Measurements from ENCODE around the gene YES1.

Gene YES1

DNA sequence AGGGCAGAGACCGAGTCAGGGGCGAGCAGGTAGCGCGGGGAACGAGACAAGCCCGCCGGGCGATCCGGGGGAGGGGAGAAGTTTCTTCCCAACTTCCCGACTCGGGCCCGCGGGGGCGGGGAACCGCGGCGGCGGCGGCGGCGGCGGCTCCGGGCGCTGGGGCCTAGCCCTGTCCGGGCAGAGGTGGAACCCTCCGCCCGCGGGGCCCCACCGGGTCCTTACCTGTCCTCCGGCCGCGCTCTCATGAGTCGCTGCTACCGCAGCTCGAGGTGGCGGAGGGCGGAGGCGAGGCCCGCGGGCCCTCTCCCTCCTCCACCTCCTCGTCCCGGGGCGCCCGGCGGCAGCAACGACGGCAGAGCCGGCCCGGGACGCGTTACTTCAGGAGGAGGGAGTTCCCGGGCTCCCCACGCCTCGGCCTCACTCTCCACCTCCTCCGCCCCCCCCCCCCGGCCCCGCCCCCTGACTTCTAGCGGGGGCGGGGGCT lies at the start of gene YES1:
Gene YES1, minus strand, starts transcription at position 351 of the 484 bp plus-strand sequence. CDS start 55,415 bp downstream, outside the sequence.
- DNase-seq: no peak

DNA sequence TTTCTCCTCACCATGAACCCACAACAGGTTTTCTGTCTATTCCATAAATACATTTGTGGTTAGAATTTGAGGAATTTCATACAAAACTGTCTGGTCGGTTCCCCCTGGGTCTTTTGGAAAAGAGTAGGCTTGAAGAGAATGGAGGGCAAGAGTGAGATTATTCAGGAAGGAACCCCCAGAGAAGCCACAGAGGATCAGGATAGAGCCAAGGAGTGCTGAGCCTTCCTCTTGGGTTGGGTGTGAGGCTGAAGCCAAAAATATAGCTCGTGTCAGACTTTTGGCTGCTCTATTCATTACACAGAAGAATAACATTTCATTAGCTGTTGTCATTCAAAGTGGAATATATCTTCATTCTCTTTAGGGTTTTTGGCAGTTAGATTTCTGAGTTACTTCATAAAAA lies 45.9 kb upstream of the YES1 start:
- DNase-seq: no peak

DNA sequence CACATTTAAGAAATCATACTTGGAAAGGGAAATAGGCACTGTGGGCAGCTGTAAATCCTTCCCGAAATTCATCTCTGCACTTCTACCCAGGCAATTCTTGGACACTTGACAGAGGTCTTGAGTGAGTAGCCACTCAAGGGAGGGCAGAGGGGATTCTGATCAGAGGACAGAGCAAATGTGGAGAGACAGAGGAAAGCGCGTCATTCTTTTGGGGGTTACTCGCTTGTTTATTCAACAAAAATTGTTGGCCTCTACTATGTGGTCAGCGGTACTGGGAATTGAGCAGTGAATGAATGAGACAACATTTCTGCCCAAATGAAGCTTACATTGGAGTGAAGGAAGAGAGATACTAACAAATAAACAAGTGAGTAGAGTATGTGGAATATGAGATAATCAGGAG lies 41.4 kb upstream of the YES1 start:
- DNase-seq: no peak

DNA sequence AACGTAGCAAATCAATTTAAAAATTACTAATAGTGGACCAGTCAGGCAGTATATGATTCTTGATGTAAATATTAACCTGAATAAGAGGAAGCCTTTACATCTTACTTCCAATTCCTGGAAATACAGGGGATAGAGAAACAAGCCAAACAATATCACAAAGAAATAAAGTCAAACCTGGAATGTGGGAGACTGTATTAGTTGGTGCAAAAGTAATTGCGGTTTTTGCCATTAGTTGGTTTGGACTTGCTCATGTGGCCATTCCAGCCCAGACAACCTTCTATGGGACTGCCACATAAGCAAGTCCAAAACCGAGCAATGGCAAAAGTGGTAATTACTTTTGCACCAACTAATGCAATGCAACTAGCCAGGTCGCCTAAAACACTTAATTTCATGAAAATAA lies 38.9 kb upstream of the YES1 start:
- DNase-seq: no peak

DNA sequence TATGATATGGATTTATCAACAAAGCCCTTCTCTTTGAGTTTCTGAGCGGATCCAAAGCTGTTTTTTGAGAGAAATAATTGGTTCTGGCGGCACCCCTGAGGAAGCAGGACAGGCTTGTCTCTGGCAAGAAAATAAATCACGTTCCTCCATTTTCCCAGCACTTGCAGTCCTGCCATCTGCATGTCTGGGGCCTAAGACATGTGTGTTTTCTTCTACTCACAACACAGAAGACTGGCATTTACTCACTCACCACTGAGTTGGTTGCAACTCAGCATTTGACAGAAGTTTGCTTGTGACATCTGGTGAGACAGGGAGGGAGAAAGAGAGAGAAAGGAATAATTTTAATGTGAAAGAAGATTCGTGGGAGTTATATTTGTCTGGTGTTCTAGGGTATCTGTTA lies 37.0 kb upstream of the YES1 start:
- DNase-seq: no peak

DNA sequence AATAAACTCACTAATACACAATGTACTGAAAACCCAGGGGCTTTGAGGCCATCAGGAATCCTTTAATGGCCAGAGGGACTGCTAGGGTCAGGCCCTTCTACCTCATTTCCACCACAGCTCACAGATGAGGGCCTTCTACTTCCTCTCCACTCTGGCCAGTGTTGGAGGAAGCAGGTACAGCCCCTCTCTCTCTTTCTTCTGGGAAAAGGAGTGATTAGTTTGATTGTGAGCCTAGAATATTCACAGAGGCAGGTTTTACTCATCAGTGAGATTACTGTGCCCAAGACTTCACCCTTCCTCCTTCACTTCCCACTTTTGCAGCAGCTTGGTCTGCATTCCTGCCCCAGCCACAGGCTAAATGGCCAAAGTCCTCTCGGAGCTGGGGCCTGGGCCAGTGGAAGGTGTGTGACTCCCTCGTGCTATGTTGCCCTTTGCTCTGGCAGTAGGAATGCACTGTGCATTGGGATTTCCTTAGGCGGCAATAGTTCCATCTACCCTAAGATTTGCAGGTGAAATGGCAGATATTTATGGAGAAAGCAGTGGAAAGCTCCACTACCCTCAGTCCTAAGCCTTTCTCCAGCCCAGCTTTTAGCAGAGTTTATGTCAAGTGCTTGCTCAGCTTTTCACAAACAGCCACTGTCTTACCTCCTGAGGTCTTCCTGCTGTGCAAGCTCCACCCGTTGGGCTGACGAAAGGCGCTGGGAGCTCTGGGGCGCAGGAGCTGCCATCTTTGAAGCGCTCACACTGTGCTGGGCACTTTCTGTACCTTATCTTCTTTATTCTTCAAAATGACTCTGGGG lies 36.2 kb upstream of the YES1 start:
- DNase-seq: no peak

DNA sequence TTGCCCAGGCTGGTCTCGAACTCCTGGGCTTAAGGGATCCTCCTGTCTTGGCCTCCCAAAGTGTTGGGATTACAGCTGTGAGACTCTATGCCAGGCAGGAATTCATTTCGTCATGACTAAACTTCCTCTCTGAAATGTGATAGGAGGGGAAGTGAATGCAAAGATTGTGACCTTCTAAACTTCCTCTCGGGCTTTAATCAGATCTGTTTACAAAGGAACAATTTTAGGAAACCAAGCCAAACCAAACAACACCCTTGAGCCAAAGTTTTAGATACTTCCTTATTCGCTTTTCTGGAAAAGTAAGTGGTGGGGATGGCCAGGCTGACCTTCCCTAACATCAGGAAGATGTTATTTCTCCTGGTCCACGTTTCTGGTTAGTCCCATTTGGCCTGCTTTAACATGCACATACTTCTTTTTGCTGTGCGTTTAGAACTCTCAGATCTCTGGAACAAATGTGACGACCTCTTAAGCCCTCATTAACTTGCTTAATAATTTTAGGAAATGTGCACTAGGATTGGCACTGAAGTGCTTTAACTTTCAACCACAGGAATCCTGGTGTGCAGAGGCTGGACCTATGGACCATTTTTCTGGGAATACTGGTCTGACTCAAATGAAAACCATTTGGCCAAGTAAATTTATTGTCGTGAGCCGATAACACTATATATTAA lies 33.2 kb upstream of the YES1 start:
- DNase-seq: no peak

DNA sequence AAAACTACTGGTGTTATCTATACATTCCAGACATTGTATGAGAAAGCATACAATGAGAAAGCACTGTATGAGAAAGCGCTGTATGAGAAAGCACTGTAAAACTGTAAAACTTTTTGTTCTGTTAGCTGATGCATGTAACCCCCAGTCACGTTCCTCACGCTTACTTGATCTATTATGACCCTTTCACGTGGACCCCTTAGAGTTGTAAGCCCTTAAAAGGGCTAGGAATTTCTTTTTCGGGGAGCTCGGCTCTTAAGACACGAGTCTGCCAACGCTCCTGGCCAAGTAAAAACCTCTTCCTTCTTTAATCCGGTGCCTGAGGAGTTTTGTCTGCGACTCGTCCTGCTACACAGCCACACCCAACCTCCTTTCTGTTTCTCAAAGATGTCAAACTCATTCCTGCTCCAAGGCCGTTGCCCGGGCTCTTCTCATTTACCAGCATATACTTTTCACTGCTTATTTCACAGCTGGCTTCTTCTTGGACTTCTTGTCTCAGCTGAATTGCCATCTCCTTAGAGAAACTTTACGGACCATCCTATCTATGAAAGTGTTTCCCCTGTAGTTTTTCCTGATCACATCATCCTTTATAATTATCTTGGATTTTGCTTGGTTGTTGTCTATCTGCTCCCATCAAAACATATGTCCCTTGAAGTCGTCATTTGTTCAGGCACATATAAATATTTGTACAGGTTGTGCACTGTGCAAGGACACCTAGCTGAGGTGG lies 29.8 kb upstream of the YES1 start:
- no peak for DNase-seq

DNA sequence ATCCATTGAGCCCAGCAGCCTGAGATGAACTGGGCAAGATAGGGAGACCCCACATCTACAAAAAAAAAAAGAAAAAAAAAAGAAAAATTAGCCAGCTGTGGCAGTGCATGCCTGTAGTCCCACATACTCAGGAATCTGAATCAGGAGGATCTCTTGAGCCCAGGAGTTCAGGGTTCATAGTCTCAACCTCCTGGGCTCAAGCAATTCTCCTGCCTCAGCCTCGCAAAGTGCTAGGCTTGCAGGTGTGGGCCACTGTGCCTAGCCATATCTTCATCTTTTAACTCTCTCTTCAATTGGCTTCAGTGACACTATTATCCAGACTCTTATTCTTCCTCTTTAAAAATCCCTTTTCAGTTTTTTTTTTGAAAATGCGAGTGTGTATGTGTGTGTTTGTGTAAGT lies 28.5 kb upstream of the YES1 start:
- no peak for DNase-seq

DNA sequence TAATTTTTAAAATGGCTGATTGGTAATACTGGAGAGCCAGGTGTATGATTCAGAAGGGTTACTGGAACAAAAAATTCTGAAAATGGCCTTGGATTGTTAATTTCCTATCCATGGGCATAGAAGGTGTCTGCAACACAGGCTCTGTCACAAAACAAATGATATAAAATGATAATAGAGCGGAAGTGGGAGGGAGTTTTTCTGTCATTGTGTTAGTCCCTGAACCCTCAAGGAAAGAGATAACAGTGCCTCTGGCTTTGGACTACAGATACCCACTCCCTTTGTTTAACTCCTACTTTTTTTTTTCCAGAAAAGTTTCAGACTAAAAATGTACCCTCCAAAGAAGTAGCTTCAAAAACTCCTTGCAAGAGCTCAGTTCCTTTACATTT lies 28.0 kb upstream of the YES1 start:
- DNase-seq: no peak

DNA sequence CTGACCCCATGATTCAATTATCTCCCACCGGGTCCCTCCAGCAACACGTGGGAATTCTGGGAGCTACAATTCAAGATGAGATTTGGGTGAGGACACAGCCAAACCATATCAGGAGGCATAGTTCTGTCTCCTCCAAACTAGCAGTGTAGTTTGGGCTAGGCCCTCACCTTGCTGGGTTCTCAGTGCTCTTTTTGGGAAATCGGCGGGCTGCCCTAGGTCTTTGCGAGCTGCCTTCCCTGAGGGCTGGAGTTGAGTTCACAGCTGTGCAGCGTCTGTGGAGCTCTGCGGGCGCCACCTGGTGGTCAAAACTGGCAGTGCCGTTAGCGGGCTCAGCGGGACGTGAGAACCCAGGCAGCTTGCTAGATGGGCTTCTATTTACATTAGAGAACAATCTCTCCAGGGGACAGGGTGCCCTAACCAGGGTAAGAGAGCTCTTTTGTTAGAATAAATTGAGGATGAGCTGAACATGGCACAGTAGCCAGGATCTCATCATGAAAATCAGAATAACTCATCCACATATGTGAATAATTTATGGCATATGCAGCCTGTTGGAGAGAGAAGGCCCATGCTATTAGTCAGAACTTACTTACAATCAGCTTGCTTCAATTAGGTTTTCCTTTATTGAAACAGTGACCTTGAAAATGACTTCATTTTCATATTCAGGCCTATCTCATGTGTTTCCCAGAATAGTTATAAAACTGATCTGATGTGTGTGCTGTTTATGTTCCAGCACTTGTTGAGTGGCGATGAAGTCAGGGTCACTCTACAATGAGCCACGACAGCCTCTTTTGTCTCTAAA lies 27.4 kb upstream of the YES1 start:
- peak; percentile 78 for DNase-seq

DNA sequence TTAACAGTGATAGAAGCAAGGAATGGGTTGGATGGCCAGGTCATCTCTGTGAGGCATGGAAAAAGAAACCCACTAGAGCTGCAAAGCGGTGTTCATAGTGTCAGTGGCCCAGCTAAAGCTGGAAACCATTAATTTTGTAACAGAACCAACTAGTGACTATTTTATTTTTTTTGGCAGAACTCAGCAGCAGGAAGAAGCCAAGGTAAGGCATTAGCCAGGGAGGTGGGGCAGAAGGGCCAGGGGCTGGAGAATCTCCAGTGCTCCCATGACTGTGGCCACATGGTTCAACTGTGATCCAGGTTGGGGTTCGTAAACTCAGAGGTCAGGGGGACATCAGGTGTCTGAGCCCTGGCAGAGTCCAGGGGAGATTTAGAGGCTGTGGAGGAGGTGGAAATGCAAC lies 25.9 kb upstream of the YES1 start:
- DNase-seq: no peak

DNA sequence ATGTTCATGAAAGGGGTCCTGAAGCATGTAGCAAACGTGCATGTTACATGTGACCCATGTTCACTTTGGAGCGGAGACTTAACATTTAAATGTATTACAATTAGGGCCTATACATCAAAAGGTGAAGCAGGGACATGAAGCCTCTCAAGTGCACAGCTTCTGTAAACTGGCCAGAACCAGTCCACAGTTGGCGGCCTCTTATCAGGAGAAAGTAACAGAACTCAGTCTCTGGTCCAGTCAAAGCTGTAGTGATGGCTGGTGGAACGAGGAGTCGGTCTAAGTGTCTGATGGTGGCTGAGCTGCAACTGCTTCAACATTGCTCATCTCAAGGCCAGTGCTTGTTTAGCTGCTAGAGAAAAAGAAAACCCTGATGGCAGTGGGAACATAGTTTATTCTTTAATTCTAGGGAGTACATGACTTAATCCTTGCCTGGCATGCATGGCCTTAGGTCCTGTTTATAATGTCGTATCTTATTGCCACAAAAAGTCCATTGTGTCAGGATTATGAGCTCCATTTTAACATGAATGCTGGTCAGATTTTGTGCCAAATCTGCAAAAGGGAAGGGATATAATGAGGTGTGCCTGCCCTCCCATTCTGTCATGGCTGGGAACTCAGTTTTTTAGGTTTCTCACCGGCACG lies 22.2 kb upstream of the YES1 start:
- DNase-seq: no peak

DNA sequence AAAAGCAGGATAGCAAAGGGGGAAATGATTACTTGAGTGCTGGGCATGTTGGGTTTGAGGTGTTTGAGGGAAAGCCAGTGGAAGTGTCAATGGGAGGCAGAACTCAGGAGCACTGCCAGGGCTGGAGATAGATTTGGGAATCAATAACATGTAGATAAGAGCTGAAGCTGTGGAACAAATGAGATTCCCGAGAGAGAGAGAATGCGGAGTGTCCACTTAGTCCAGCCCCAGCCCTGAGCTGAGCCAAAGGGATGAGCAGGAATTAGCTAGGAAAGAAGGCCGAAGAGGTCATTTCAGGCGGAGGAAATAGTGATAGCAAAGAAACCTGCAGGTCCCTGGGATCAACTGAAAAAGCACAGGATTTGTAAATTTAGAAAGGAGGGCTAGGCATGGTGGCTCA lies 21.2 kb upstream of the YES1 start:
- no peak for DNase-seq

DNA sequence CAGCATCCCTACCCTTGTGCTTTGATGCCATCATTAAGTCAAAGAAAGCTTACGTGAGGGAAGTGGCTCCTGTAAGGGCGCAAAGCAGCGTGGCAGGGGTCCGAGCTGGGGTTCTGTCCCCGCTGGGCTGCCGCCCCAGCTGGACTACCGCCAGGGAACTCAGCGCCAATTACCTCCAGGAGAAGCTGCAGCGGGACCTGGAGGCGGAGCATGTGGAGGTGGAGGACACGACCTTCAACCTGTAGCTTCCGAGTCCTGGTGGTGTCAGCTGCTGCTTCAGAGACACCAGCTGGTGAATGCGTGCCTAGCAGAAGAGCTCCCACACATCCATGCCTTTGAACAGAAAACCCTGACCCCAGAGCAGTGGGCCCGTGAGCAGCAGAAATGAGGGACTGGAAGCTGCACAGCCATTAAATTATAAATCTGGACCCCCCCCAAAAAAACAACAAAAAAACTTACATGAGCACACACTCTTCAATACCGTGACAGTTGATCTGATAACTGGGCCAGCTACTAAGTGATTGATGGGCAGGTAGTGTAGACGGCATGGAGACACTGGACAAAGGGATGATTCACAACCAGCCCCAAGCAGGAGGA lies 20.1 kb upstream of the YES1 start:
- peak; percentile 50 for DNase-seq

DNA sequence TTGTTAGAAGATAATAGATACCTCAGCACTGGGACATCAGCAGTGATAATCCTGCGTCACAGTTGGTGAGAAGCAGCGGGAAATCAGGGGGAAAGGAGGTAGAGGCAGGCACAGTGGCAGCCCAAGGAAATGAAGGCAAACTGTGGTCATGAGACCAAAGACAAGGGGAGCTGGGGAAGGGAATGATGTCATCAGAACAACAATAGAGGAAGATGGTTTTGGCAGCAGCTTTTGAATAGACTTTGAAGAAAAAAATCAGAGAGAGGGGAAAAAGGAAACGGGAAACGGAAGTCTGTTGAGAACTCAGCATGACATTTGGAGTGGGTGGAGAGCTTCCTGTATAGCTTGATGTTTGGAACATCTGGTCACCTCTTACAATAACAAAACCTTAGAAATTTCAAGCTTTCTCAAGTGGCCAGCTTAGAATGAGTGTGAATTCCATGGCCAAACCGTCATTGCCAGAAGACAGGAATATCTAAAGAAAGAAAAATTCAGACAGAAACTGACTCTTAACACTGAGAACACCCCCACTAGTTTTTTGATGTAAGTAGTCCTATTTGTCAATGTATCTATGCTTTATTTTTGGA lies 18.4 kb upstream of the YES1 start:
- DNase-seq: no peak

DNA sequence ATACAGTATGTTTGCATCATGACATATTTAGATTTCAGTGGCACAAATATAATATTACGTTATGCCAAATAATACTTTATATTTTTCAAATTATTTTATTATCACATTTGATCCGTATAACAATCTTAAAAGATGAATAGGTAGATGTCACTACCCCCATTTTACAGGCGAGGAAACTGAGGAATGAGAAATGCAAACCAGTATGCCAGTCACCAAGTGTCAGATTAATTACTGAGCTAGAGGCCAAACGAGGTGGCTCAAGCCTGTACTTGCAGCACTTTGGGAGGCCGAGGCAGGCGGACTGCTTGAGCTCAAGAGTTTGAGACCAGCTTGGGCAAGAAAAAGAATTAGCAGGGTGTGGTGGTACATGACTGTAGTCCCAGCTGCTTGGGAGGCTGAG lies 17.4 kb upstream of the YES1 start:
- no peak for DNase-seq

DNA sequence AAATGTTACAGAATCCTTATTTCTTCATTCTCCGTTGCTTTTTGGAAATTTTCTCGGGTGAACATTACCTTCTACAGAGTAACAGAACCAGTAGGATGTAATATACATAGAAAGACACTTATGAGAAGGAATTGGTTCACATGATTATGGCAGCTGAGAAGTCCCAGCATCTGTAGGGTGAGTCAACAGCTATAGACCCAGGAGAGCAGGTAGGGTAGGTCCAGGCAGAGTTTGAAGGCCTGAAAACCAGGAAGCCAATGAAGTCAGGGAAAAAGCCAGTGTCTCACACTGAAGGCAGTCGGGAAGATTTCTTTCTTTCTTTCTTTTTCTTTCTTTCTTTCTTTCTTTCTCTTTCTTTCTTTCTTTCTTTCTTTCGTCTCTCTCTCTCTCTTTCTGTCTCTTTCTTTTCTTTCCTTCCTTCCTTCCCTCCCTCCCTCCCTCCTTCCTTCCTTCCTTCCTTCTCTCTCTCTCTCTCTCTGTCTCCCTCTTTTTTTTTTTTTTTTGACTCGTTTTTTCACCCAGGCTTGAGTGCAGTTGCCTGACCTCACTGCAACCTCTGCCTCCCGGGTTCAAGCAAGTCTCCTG lies 15.1 kb upstream of the YES1 start:
- DNase-seq: no peak

DNA sequence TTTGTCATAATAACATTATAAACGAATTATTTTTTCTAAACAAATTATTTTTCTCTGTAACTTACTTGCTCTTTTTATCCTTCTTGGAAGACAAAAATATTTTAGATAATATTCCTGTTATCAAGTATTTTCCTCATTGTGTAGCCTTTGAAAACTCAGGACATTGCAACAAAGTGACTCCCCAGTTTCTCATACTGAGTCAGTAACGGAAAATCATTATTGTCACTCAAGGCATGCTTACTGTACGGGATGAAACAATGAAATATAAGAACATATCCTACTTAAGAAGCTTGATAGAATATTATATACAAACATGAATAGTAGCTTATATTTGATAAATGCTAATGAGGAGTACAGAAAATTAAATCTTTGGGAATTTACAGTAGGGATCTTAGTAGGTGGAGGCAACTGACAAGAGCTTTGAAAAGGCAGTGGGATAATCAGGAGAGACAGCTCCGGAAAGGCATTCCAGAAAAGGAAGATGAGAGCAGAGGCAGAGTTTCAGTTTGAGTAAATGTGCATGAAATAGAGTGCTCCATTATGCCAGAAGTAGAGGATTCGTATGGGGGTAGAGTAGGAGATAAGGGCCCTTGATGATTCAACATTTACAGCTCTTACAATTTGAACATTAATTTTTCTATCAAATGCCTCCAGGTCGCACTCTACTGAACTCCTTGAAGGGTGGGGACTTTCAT lies 14.0 kb upstream of the YES1 start:
- DNase-seq: no peak

DNA sequence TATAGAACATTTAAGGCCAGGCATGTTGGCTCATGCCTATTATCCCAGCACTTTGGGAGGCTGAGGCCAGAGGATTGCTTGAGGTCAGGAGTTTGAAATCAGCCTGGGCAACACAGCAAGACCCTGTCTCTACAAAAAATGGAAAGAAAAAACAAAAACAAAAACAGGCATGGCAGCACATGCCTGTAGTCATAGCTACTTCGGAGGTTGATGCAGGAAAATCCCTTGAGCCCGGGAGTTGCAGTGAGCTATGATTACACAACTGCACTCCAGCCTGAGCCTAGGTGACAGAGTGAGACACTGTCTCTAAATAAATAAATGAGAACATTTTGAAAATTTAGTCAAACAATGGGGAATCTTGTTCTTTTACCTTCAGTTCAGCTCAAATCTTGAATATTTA lies 12.1 kb upstream of the YES1 start:
- no peak for DNase-seq

All from NCI-H1694 (cell line).